Stimulated activated CD4-positive, alpha-beta T cell treated with anti-CD3 and anti-CD28 coated beads, Interleukin-4, amount 100 ng/mL, for 4 hours (primary cell): ENCODE measurements around the gene MAN2B2.
A peak's percentile ranks its signal among the peaks of the same experiment; 100 is the strongest.

Experiments used
- DNase-seq, 2 experiments: peaks; one replicate each; pipeline ENCODE4 v3.0.0-alpha.2; 2020

Gene MAN2B2

DNA sequence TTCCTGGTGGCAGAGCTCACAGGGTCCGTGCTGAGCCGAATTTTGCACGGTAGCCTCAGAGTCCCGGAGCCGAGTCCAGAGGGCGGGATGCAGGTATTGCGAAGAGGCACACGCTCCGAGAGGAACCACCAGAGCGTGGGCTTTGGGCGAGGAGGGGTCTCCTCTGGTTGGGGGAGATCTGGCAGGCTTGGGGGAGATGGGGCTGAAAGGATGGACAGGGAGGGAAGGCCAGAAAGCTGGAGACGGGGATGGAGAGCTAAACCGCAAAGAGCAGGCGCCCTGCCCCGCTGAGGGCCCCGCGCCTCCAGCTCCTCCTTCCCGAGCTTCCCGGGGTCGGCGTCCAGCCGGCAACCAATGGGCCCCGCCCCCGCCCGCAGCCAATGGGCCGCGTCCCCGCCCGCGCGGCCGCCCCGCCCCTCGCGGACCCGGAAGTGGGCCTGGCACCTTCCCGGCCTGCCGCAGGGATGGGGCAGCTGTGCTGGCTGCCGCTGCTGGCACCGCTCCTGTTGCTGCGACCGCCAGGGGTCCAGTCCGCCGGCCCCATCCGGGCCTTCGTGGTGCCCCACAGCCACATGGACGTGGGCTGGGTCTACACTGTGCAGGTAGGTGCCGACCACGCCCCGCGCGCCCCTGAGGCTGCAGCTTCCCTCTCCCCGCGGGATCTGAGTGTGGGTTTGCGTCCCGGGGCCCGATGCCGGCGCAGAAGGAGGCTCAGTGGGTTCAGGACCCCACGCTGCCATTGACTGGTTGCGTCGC, at the start of gene MAN2B2:
MAN2B2 (plus strand) TSS at position 443 of the 756 bp plus-strand sequence; CDS start at position 465, 22 bp downstream.
- peak; percentile 74 to 87 for DNase-seq

DNA sequence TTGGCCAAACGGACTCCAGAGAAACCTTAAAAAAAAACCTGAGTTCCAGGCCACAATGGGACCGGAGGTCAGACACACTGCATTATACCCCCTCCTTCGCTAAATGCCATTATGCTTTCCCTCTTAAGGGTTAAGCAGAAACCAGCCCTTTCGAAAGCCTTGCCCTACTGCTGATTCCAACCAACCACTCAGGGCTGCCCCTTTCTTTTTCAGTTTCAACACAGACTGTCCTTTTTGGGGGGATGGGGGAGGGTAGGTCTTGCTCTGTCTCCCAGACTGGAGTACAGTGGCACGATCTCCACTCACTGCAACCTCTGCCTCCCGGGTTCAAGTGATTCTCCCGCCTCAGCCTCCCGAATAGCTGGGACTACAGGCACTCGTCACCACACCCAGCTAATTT, 49.5 kb upstream of the MAN2B2 start:
- no peak for DNase-seq

DNA sequence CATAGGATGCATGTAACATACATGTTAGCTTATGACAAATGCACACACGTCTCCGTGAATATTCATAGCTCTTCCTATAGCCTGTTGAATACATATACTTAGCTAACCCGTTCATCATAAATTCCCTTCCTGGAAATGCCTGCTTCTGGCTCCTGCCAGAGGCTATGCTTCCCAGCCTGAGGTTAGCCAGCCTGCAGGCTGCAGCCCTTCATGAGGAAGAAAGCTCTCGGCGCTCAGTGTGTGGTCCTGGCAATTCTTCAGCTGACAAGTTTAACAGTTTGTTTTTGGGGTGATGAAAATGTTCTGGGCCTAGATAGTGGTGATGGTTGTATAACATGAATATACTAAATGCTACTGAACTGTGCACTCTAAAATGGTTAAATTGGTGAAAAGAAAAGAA, 48.8 kb upstream of the MAN2B2 start:
- DNase-seq = no peak

DNA sequence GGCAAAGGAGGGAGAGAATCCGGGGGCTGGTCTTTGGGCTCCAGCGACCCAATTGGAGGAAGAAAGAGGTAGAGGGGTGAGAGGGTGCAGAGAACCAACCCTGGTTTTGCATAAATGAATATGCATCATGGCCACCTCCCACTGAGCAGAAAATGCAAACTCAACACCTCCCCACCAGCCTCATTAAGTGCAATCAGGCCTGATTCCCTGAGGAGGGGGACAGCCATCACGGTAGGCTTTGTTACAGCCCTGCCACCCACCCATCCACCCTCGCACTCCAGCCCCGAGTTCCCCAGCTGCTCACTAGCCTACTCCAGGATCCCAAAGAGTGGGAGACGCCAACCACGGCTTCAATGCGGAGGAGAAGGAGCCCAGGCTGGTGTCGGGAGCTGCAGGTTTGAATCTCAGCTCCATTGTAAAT, 48.3 kb upstream of the MAN2B2 start:
- DNase-seq = no peak

DNA sequence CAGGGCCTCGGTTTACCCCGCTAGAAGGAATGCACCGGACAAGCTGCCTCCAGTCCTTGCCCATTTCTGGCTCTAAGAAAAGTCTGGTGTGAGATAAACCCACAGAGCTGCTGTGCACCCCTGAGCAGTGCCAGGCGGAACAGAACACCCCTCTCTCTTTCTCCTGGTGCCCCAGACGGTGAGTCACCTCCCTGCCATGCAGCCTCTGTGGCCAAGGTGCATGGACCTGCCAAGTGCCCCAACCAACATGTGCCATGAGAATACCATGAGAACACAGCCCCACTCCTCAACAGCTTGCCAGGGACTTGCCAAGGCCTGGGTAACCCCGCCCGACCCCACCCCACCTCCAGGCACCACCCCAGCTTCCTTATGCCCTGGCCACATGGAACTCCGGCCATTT, 47.7 kb upstream of the MAN2B2 start:
- DNase-seq = no peak

DNA sequence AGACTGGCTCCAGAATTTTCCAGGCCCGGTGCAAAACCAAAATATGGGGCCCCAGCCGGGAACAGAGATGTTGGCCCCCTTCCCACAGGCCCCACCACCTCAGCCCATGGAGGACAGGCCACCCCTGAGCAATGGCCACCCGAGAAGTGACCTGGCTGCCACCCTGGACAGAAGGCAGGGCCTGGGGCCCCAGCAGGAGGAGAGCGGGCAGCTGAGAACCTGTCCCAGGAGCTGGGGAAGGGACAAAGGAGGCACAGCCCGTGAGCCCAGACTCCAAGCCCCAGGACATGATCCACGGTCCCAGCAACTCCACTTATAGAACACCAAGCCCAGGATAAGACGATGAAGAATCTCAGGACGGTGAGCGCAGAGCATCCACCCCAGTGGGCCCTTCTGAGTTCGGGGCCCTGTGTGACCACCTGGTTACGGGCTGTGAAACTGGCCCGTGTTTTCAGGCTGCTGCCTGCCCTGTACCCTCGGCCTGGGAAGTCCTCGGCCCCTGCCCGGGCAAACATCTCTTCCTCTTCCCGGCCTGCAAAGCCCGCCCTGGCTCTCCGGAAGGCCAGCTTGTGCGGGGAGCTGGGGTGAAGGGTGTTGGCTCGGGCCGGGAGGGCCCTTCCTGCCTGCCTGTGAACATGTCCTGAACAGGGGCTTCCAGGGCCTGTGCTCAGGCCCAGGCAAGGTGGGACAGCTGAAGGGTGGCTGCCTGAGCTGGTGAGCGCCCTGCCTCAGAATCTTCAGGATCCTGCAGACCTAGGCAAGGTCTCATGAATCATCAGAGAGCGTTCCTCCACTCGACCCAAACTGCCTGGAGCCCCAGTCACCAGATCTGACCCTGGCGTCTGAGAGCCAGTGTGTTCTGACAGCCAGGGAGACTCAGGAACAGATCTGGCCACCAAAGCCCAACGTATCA, 47.0 kb upstream of the MAN2B2 start:
- DNase-seq = no peak

DNA sequence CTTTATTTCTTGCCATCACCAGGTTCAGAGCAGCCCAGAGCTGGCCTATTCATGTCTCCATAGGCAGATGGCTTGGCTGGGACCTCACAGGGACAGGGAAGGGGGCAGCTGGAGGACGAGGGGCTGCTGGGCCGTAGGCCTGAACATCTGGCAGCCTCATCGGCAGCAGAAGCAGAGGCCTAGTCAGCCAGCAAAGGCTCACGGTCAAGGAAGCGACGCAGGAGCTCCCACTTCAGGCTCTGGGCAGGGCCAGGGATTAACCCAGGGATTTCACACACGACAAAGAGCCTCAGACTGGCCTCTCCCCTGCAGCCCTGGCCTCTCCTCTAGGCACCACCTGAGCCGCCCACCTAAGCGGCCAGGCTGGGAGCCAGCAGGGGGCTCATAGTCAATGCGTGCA, 46.0 kb upstream of the MAN2B2 start:
- no peak for DNase-seq

DNA sequence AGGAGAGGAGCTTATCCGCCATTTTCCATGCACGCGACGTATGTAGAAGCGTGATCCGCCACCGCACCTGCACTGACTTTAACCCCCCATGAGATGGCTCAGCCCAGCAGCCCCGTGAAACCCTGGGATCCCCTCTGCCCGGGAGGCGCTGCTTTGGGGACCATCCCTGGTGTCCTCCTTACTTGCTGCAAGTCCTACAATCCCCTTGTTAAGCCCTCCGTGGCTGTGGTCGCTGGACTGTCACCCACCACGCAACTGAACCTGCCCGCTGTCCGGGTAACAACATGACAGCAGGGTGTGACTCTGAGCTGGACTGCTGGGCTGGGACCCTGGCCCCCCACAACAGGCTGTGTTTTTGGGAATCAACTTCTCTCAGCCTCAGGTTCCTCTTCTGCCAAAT, 44.7 kb upstream of the MAN2B2 start:
- DNase-seq = no peak

DNA sequence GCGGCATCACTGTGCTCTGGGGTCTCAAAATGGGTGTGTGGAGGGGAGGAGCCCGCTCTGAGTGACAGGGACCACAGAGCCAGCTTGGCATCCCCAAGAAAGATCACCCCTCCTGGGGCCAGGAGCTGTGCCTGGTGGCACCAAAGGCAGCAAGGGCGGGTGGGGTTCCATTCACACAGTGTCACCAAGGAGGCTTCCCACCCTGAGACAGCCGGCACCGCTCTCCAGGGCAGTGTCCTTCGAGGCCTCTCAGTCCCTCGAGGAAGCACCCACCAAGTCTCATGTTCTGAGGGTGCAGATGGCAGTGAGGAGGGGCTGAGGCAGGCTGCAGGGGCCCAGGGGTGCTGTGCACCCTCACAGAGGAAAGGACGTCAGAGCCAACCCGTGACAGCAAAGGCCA, 44.0 kb upstream of the MAN2B2 start:
- no peak for DNase-seq

DNA sequence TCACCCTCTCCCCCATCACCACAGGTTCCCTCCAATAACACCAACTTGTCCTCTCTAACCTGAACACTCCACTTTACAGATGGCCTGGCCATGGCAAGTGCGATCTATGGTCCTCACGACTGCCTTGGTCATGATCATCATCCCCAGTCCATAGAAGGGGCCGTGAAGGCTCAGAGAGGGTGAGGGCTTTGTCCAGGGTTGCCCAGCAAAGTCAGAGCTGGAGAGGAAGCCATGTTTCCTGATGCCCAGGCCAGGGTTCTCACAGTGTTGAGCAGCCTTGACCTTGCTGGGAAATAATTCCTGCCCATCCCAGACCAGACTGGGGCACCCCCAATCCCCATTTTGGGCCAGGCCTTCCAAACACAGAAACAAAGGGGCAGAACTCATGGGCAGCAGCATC, 42.9 kb upstream of the MAN2B2 start:
- DNase-seq = no peak

DNA sequence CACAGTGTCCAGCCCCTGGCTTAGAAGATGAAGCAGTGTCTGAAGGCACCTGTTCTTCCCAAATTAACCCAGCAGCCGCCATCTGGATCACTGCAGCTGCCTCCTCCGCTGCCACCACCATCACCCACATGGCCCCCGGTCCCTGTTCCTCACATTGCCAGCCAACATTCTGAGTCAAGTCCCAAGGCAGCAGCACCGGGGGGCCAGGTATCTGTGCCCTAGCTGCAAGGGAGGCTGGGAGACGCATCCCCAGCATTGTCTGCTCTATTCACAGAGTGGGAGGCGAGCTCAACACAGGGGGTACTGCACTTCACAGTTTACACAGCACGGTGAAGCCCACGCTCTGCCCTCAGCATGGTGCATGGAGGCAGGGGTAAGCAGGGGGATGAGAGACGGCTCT, 42.3 kb upstream of the MAN2B2 start:
- DNase-seq = no peak

DNA sequence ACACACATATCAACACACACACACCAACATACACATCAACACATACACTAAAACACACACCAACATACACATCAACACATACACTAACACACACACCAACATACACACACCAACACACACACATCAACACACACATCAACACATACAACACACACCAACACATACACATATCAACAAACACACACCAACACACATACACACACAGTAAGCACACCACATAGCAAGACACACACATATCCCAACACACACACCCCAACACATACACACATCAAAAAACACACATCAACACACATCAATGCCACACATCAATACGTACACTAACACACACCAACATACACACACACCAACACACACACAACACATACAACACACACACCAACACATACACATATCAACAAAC, 40.9 kb upstream of the MAN2B2 start:
- no peak for DNase-seq

DNA sequence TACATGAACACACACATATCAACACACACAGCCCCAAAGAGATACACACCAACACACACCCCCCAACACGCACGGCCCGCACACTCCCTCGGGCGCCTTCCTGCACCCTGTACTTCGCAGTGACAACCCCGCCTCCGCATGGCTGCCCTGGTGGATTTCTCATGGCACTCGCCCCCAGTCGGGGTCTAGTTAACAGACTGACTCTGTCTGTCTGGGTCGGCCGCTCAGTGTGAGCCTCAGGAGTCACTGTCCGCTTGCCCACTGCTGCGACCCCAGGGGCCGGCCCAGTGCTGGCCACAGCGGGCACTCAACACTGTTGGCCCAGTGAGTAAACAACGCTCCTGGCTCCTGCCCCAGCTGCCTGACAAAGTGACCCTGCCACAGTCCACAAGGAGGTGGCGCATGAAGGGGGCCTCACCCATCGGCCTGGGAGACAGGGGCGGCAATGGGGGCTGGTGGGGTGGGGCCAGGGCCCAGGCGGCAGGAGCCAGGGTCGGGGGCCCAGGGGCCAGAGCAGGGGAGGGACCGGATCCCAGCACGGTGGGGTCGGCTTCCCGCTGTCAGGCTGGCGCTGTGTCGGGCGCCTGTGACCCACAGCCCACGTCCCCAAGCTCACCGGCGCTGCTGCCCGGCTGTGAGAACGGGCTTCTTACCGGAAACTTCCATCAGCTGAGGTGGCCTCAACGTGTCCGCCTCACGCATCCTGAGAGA, 40.2 kb upstream of the MAN2B2 start:
- DNase-seq = no peak

DNA sequence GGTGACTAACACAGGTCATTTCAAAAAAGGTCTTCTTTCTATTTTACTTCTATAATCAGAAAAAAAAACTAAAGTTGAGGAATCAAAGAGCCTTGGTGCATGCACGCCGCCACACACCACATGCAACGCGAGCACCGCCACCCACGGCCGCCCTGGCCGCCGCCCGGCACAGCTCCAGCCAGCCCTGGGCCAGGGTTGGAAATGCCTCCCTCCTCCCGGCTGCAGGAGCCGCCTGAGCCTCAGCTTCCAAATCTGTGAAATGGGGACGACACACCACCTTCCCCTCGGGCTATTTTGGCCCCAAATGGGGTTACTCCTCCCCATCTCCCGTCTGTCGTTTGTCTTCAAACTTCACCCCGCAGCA, 39.7 kb upstream of the MAN2B2 start:
- DNase-seq = no peak

DNA sequence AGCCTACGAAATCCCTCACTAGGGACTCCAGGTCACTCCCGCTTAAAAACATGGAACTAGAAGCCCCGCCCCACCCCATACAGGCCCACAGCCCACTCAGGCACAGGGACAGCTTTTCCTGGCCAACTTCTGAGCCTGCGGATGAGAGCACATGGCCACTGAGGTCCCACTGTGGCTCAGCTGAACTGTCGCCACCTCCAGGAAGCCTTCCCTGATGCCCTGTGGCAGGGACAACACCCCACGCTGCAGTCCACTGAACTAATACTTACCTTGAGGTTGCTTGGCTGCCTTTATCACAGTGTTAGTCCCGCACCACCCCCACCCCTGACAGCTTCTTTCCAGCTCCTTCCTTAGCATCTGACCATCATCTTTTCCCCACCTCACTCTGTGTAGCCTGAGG, 39.3 kb upstream of the MAN2B2 start:
- no peak for DNase-seq

DNA sequence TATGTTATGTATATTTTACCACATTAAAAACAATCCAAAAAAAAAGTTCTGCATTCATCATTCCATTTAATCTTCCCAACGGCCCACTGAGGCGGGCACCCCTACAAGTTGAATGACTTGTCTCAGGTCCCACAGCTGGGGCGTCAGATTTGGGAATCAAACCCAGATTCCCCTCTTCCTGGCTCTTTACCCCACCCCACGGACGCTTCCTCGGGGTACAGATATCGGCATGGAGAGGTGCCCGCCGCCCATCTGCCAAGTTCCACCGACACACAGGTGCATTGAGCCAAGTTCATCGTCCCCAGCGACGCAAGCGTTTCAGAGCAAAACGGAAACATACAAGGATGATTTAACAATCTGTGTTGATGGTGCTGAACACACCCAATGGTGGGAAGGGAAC, 36.9 kb upstream of the MAN2B2 start:
- no peak for DNase-seq

DNA sequence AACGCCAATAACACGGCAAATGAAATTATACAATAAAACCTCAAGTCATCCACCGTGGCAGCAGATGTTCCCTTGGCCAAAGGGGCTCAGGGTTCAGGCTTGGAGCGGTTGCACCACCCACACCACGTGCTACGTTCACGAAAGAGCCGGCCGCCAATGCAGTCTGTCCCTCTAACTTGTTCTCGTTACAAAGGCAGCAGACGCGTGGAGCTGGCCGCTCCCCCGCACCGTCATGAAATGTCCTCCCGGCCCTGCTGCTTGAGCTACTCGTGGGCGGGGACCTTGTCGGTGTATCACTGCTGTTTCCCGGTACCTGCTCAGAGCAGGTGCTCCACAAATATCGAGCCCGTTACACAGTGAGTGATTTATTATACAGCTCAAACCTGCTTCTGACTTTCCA, 36.4 kb upstream of the MAN2B2 start:
- no peak for DNase-seq

DNA sequence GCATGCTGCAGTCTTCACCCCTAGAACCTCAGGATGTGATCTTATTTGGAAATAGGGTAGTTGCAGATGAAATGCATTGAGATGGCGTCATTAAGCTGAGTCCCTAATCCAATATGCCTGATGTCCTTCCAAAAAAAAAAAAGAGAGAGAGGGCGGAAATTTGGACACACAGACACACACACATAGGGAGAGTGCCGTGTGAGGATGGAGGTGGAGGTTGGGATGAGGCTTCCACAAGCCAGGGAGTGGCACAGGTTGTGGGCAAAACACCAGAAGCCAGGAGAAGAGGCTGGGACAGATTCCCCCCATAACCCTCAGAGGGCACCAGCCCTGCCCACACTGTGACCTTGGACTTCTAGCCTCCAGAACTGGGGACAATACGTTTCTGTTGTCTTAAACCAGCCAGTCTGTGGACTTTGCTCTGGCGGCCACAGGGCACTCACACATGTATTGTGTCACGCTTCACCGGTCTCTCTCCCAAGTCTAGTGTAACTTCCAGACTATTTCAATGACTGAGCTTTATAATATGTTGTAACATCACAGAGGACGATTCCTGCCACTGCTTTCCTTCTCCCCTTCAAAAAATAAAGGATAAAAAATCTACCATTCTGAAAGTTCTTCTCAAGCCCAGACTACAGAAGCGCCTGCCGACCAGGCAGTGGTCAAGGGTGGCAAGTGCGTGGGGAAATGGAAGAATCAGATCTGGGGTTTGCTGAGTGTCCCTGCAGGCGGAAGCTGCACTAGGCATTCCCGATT, 35.8 kb upstream of the MAN2B2 start:
- no peak for DNase-seq

DNA sequence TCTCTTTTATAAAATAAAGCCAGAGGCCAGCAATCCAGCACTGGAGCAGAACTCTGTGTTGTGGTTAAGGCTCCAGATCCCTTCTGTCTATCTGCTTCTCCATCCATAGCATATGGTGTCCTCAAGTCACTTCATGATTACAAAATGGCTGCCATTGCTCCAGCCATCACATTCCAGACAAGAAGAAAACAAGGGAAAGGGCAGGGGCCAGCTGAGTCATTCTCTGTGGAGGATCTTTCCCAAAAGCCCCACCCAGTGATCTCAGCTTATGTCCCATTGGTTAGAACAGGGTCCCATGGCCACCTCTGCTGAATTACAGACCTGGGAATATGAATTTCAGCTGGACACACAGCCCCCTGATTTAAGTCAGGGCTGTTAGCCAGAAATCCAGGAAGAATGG, 34.1 kb upstream of the MAN2B2 start:
- no peak for DNase-seq

DNA sequence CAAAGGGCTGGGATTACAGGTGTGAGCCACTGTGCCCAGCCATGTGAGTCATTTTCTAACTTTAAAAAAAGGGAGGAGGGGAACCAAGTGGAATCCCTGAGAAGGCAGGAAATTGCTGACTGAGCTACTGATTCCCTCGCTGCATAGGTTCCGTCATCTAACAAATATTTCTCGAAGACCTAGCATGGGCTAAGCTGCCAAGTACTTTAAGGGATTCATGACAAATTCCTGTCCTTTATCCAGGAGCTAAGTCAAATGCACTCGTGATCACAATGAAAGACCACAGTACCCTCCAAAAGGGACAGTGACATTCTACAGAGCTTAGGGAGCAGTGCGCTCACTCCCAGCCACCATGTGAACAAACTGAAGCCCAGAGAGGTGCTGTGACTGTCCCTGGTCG, 33.2 kb upstream of the MAN2B2 start:
- DNase-seq = no peak

DNA sequence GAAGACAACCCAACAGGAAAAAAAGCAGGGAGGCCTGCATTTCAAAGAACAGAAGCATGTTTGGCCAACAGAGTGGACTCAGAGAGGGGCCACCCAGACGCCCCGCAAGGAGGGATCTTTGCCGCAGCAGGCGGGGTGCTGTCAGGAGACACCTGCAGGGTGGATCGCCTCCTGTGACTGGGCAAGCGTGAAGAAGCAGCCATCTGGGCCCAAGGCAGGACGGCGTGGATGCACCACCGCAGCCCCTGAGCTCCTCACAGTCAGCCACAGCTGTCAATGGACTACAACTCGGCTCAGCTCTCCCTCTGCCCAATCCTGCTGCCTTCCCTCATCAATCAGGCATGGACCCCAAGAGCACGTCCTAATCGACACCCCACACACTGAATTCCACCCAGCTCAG, 32.0 kb upstream of the MAN2B2 start:
- no peak for DNase-seq

DNA sequence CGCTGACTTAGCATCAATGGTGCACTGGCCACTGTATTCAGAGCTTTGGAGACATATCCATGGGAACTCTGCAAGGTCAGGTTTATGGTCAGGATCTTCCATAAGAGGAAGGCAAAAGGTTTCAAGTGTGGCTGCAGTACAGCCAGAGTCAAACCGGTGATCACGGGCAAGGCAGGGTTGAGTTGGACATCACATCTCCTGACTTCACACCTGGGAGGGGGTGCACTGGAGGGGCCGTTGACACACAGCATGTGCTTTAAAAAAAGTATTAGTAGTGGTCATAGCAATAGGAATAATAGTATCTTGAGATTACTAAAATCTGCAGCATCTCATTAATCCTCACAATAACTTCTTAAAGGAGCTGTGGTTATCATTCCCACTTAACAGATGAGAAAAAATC, 28.9 kb upstream of the MAN2B2 start:
- DNase-seq = no peak
